NCI-H69 (cell line): ENCODE measurements around the gene SGCG.
A peak's percentile ranks its signal among the peaks of the same experiment; 100 is the strongest.
"Not testable (repeated sequence)": the region's sequence is repeated elsewhere in the genome, so short reads cannot be mapped to it uniquely, and the experiment has no call there.

Experiments used
- DNase-seq: peaks from one replicate; lab custom pipeline; 2025; lab: John Stamatoyannopoulos, UW

Gene SGCG

GRCh38 chr13:23180711-23181110 is at the start of gene SGCG:
Gene SGCG (plus strand): TSS chr13:23180979. CDS start chr13:23203695, 22,716 bp downstream.
- no peak for DNase-seq

- DNase-seq: no peak
Observed at GRCh38 chr13:23134542-23134941, 46.2 kb upstream of the SGCG start.

GRCh38 chr13:23140492-23140891 is 40.3 kb upstream of the SGCG start:
- DNase-seq: no peak

- DNase-seq: no peak
Observed at GRCh38 chr13:23141964-23142363, 38.8 kb upstream of the SGCG start.

GRCh38 chr13:23142607-23143006 is 38.2 kb upstream of the SGCG start:
- not testable (repeated sequence) for DNase-seq

- DNase-seq: no peak
Observed at GRCh38 chr13:23144431-23144830, 36.3 kb upstream of the SGCG start.

- DNase-seq: no peak
Observed at GRCh38 chr13:23146006-23146405, 34.8 kb upstream of the SGCG start.

GRCh38 chr13:23146811-23147625 is 33.8 kb upstream of the SGCG start:
- DNase-seq: no peak

- DNase-seq: no peak
Observed at GRCh38 chr13:23147827-23148226, 33.0 kb upstream of the SGCG start.

- DNase-seq: no peak
Observed at GRCh38 chr13:23157781-23158180, 23.0 kb upstream of the SGCG start.

GRCh38 chr13:23159205-23159759 is 21.5 kb upstream of the SGCG start:
- peak; percentile 4 for DNase-seq

GRCh38 chr13:23159760-23160637 is 20.8 kb upstream of the SGCG start:
- no peak for DNase-seq

GRCh38 chr13:23160638-23161480 is 19.9 kb upstream of the SGCG start:
- DNase-seq: peak; percentile 1

GRCh38 chr13:23161481-23161825 is 19.3 kb upstream of the SGCG start:
- DNase-seq: no peak

GRCh38 chr13:23175920-23176319 is 4.9 kb upstream of the SGCG start:
- DNase-seq: no peak

- no peak for DNase-seq
Observed at GRCh38 chr13:23182142-23182541, 1.4 kb downstream of the SGCG start.

GRCh38 chr13:23183292-23183691 is 2.5 kb downstream of the SGCG start:
- no peak for DNase-seq

- DNase-seq: no peak
Observed at GRCh38 chr13:23185542-23185941, 4.8 kb downstream of the SGCG start.

- DNase-seq: no peak
Observed at GRCh38 chr13:23201870-23202269, 21.1 kb downstream of the SGCG start.

- DNase-seq: no peak
Observed at GRCh38 chr13:23202383-23202782, 21.6 kb downstream of the SGCG start.

GRCh38 chr13:23203516-23203915 is 22.7 kb downstream of the SGCG start:
- no peak for DNase-seq

GRCh38 chr13:23205807-23206206 is 25.0 kb downstream of the SGCG start:
- DNase-seq: no peak
